MM.1S (cell line): ENCODE data around the gene LASP1.

Source experiments
- DNase-seq: peaks from one replicate; pipeline ENCODE4 v3.0.0-alpha.2; 2015
- H2AFZ ChIP-seq: fragments of 300-600 bp; sonication (generic); 2 replicates; pipeline ENCODE4 v1.6.0; 2016; ENCODE audit warnings: antibody characterized with exemption, low read length
- H3F3A ChIP-seq: fragments of 300-600 bp; sonication (generic); 2 replicates; pipeline ENCODE4 v1.6.1; 2016; ENCODE audit warnings: mild to moderate bottlenecking, antibody characterized with exemption, low read length, moderate library complexity, mixed read lengths; ENCODE audit not compliant: insufficient read depth
- H3K27ac ChIP-seq: fragments of 300-600 bp; sonication (generic); 2 replicates; pipeline ENCODE4 v1.5.1; 2016; ENCODE audit warnings: mild to moderate bottlenecking, low read length
- H3K27me3 ChIP-seq: fragments of 300-600 bp; sonication (generic); replicated peaks from 2 replicates; pipeline ENCODE4 v1.6.0; 2016; ENCODE audit warnings: low read length; ENCODE audit not compliant: insufficient read depth
- H3K36me3 ChIP-seq: fragments of 300-600 bp; sonication (generic); replicated peaks from 2 replicates; pipeline ENCODE4 v1.6.1; 2016; ENCODE audit warnings: mild to moderate bottlenecking, low read length, mixed read lengths; ENCODE audit not compliant: insufficient read depth
- H3K4me1 ChIP-seq: fragments of 300-600 bp; sonication (generic); 2 replicates; pipeline ENCODE4 v1.6.1; 2016; ENCODE audit warnings: low read length, mixed read lengths
- H3K4me2 ChIP-seq: fragments of 300-600 bp; sonication (generic); 2 replicates; pipeline ENCODE4 v1.6.0; 2016; ENCODE audit warnings: low read depth, low read length
- H3K4me3 ChIP-seq: fragments of 300-600 bp; sonication (generic); 2 replicates; pipeline ENCODE4 v1.5.1; 2016; ENCODE audit warnings: low read length, mixed read lengths
- H3K79me2 ChIP-seq: fragments of 300-600 bp; sonication (generic); 2 replicates; pipeline ENCODE4 v1.6.1; 2016; ENCODE audit warnings: mixed run types, low read length, mixed read lengths
- H3K9ac ChIP-seq: fragments of 300-600 bp; sonication (generic); 2 replicates; pipeline ENCODE4 v1.6.1; 2016; ENCODE audit warnings: low read length, mixed read lengths
- H3K9me2 ChIP-seq: fragments of 300-600 bp; sonication (generic); replicated peaks from 2 replicates; pipeline ENCODE4 v1.6.1; 2016; ENCODE audit warnings: mild to moderate bottlenecking, low read length, mixed read lengths; ENCODE audit not compliant: insufficient read depth
- H3K9me3 ChIP-seq: fragments of 300-600 bp; sonication (generic); replicated peaks from 2 replicates; pipeline ENCODE4 v1.6.1; 2016; ENCODE audit warnings: mild to moderate bottlenecking, low read length, mixed read lengths; ENCODE audit not compliant: insufficient read depth
- H4K20me1 ChIP-seq: fragments of 300-600 bp; sonication (generic); 2 replicates; pipeline ENCODE4 v1.6.1; 2016; ENCODE audit warnings: mild to moderate bottlenecking, low read length, moderate library complexity, mixed read lengths; ENCODE audit not compliant: insufficient read depth
- EZH2 ChIP-seq: fragments of 300-600 bp; sonication (generic); optimal IDR thresholded peaks from 2 replicates; pipeline ENCODE3; 2017; ENCODE audit warnings: low read depth, mild to moderate bottlenecking, antibody characterized with exemption, low read length, mixed read lengths
- EZH2phosphoT487 ChIP-seq: fragments of 300-600 bp; sonication (generic); IDR thresholded peaks from 2 replicates; pipeline ENCODE4 v1.6.1; 2018; ENCODE audit warnings: antibody characterized with exemption, low read length
- TF ChIP-seq, protein P1 (sequence below): fragments of 300-600 bp; sonication (generic); IDR thresholded peaks from 2 replicates; pipeline ENCODE4 v1.5.1; 2016; ENCODE audit warnings: antibody characterized with exemption, low read length, mixed read lengths

Gene LASP1

DNA sequence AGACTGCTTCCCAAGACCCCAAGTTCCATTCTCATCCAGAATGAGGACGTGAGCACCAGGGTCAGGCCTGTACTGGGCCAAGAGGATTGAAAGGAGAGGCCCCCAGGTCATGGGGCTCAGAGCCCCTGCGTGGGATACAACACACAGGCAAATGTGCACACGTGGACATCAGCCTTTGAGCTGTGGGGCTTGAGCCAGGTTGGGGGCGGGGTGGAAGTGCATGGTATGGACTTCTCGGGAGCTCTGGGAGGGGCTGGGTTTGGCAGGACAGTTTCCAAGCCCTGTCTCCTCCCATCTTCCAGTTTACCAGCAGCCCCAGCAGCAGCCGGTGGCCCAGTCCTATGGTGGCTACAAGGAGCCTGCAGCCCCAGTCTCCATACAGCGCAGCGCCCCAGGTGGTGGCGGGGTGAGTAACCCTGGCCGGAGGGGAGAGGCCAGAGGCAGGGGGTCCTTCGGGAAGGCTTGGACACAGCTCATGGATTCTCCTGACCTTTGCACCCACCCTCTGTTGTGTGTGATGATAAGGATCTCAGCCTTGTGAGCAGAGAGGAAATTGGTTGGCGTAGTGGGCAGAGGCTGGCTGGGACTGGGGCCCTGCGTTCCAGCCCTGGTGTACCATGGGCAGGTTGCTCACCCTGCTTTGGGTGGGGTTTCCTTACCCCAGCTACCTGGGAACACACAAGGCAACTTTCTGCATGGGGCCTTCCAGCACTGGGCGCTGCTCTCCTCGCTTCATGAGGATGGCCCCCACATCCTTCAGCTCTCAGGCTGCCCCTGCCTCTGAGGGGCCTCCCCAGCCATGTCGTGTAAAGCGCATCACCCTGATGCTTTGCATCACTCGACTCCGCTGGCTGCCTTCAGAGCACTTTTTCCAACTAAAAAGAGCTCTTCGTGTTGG is 45.1 kb downstream of the LASP1 start:
- no peak overlapping the region for H3K4me3 ChIP-seq
- no peak overlapping the region for H3K9ac ChIP-seq
- H4K20me1 ChIP-seq = no peaks in the 10 kb centered on the region
- no peaks in the 10 kb centered on the region for H3F3A ChIP-seq
- peaks cover 13% of the 10 kb centered on the region for H3K79me2 ChIP-seq
- H3K36me3 ChIP-seq = no peaks in the 10 kb centered on the region
- no peaks in the 10 kb centered on the region for H3K27me3 ChIP-seq
- TF ChIP-seq EZH2 (no peak), EZH2phosphoT487 (no peak)
- TF ChIP-seq, protein P1, sequence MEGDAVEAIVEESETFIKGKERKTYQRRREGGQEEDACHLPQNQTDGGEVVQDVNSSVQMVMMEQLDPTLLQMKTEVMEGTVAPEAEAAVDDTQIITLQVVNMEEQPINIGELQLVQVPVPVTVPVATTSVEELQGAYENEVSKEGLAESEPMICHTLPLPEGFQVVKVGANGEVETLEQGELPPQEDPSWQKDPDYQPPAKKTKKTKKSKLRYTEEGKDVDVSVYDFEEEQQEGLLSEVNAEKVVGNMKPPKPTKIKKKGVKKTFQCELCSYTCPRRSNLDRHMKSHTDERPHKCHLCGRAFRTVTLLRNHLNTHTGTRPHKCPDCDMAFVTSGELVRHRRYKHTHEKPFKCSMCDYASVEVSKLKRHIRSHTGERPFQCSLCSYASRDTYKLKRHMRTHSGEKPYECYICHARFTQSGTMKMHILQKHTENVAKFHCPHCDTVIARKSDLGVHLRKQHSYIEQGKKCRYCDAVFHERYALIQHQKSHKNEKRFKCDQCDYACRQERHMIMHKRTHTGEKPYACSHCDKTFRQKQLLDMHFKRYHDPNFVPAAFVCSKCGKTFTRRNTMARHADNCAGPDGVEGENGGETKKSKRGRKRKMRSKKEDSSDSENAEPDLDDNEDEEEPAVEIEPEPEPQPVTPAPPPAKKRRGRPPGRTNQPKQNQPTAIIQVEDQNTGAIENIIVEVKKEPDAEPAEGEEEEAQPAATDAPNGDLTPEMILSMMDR = no peak
- no peak overlapping the region for H3K4me2 ChIP-seq
- no peak overlapping the region for H2AFZ ChIP-seq
- H3K9me3 ChIP-seq = no peaks in the 10 kb centered on the region
- DNase-seq = no peak
- H3K4me1 ChIP-seq = no peaks in the 10 kb centered on the region
- H3K27ac ChIP-seq = no peak overlapping the region
- H3K9me2 ChIP-seq = no peaks in the 10 kb centered on the region

DNA sequence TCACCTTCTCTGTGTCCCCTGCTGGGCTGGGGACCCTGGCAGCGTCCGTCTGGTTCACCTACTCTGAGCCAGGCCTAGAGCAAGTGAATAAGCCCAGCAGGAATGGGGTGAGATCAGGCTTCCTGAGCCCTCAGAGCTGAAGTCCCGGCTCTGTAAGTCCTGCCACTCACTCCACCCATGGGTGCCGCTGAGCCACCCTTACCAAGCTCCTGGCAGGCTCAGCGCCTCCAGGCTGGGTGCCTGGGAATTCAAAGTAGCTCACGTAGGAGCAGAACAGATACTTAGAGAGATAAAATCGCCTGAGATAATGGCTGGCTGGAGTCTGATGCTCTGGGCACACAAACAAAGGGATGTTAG is 45.8 kb downstream of the LASP1 start:
- no peaks in the 10 kb centered on the region for H3K9me2 ChIP-seq
- H3K36me3 ChIP-seq = no peaks in the 10 kb centered on the region
- H3F3A ChIP-seq = no peaks in the 10 kb centered on the region
- H3K9me3 ChIP-seq = no peaks in the 10 kb centered on the region
- H3K4me1 ChIP-seq = no peaks in the 10 kb centered on the region
- TF ChIP-seq, protein P1 = no peak
- TF ChIP-seq EZH2phosphoT487 (no peak), EZH2 (no peak)
- H3K27ac ChIP-seq = no peak overlapping the region
- peaks cover 8% of the 10 kb centered on the region for H3K79me2 ChIP-seq
- no peak overlapping the region for H3K4me3 ChIP-seq
- DNase-seq = no peak
- H2AFZ ChIP-seq = no peak overlapping the region
- H3K4me2 ChIP-seq = no peak overlapping the region
- no peaks in the 10 kb centered on the region for H4K20me1 ChIP-seq
- H3K27me3 ChIP-seq = no peaks in the 10 kb centered on the region
- no peak overlapping the region for H3K9ac ChIP-seq

DNA sequence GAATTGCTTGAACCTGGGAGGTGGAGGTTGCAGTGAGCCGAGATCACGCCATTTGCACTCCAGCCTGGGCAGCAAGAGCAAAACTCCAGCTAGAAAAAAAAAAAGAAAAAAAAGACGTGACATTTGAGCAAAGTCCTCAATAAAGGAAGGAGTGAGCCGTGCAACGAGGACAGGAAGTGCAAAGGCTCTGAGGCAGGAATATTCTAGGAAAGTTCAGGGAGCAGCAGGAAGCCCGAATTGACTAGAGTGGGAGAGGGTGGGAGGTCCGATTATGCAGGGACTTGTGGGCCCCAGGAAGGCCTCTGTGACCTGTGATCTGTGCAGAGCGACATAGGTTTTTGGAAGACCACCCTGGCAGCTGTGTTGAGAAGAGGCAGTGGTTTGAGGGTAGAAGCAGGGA is 46.9 kb downstream of the LASP1 start:
- TF ChIP-seq, protein P1 = no peak
- TF ChIP-seq EZH2 (no peak), EZH2phosphoT487 (no peak)
- no peaks in the 10 kb centered on the region for H3K9me3 ChIP-seq
- H3K9ac ChIP-seq = no peak overlapping the region
- H3K79me2 ChIP-seq = peaks cover 4% of the 10 kb centered on the region
- no peak for DNase-seq
- H3K27me3 ChIP-seq = no peaks in the 10 kb centered on the region
- H3K9me2 ChIP-seq = no peaks in the 10 kb centered on the region
- H3K27ac ChIP-seq = no peak overlapping the region
- no peaks in the 10 kb centered on the region for H3F3A ChIP-seq
- no peaks in the 10 kb centered on the region for H3K4me1 ChIP-seq
- H3K36me3 ChIP-seq = no peaks in the 10 kb centered on the region
- H3K4me3 ChIP-seq = no peak overlapping the region
- H2AFZ ChIP-seq = no peak overlapping the region
- H3K4me2 ChIP-seq = no peak overlapping the region
- no peaks in the 10 kb centered on the region for H4K20me1 ChIP-seq
